Brain microvascular endothelial cell (primary cell): ENCODE data around the gene COL5A1.
A peak's percentile ranks its signal among the peaks of the same experiment; 100 is the strongest.

Source experiments
- DNase-seq: peaks from one replicate; pipeline ENCODE4 v3.0.0-alpha.2; 2020
- H3K27ac ChIP-seq: fragments of 250-450 bp; sonication (Bioruptor Pico); 2 replicates; pipeline ENCODE4 v1.5.1; 2020; ENCODE audit warnings: mild to moderate bottlenecking, moderate library complexity
- H3K27me3 ChIP-seq: fragments of 250-450 bp; sonication (Bioruptor Pico); replicated peaks from 2 replicates; pipeline ENCODE4 v1.5.1; 2020; ENCODE audit warnings: mild to moderate bottlenecking
- H3K36me3 ChIP-seq: fragments of 250-450 bp; sonication (Bioruptor Pico); replicated peaks from 2 replicates; pipeline ENCODE4 v1.5.1; 2020; ENCODE audit warnings: mild to moderate bottlenecking
- H3K4me3 ChIP-seq: 2 replicates; pipeline ENCODE4 v1.5.1; 2011; ENCODE audit warnings: low read depth, mild to moderate bottlenecking, control low read depth, low read length, moderate library complexity
- in situ Hi-C: cut with HindIII; loops from 2 replicates; pipeline ENCODE4 v1.10.0; 2017; ENCODE audit warnings: low sequenced_read_pairs, low pct_ligation_motif_present
- TF ChIP-seq, protein P1 (sequence below): IDR thresholded peaks from 2 replicates; pipeline ENCODE4 v1.5.1; 2011; ENCODE audit warnings: low read depth, mild to moderate bottlenecking, moderate library complexity, low read length, control low read depth, inconsistent platforms; ENCODE audit errors: missing control alignments

The COL5A1 gene

DNA sequence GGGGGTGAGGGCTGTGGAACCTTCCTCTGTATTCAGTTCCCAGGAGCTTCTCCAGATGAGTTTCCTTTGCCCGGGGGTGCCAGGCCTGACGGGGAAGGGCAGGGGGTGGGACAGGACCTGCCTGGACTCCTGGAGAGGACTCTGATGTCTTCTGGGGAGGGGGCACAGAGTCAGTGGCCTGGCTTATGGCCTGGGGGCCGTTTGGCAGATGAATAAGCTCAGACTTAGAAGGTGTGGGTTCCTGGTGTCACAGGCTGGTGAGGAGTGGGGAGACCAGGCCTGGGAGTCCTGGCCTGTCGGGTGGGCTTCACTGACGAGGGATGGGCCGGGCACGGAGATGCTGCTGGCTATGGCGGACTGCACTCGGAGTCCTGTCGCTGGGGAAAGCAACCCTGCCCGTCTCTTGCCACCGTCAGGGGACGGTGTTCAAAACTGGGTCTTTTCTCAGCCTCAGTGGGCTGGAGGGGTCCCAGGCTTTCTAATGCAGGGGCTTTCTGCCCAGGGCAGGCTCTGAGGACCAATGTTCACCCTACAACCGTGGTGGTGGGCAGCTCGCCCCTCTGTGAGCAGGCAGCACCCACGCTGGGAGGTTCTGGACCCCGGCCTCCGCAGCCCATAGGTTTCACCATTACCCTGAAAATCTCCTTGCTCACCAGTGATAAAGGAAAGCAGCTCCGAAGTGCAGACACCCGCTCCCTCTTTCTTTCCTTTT lies 16.2 kb downstream of the COL5A1 start:
- peaks cover 41% of the 10 kb centered on the region for H3K36me3 ChIP-seq
- no peak overlapping the region for H3K27ac ChIP-seq
- in situ Hi-C loops: no loop called here

DNA sequence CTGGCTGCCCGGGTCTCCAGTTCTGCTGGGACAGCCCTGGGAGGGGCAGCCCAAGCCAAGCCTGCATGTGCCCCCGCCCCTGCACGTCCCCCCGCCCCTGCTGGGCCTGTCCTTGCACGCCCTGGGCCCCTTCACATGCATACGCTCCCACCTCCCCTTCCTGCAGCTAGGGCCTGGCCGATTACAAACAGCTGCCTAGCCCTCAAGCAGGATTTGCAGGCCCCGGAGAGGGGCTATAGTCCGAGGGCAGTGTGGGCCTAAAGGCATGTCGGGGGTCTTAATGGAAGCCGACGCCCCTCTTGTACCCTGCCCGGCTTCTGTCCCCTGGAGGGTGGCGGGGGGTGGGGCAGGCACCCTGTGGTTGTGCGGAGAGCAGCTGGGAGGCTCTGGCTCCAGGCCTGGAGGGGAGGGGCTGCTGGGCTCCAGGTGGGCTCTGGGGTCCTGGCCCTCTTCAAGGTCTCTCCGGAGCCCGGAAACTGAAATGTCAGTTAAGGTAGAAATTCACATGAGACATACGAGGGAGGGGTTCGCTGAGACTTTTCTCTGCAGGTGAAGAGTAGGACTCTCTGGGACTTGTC lies 16.9 kb downstream of the COL5A1 start:
- Histone ChIP-seq H3K36me3 (peaks cover 36% of the 10 kb centered on the region), H3K27ac (no peak overlapping the region), H3K4me3 (no peak overlapping the region), H3K27me3 (no peaks in the 10 kb centered on the region)
- TF ChIP-seq, protein P1, sequence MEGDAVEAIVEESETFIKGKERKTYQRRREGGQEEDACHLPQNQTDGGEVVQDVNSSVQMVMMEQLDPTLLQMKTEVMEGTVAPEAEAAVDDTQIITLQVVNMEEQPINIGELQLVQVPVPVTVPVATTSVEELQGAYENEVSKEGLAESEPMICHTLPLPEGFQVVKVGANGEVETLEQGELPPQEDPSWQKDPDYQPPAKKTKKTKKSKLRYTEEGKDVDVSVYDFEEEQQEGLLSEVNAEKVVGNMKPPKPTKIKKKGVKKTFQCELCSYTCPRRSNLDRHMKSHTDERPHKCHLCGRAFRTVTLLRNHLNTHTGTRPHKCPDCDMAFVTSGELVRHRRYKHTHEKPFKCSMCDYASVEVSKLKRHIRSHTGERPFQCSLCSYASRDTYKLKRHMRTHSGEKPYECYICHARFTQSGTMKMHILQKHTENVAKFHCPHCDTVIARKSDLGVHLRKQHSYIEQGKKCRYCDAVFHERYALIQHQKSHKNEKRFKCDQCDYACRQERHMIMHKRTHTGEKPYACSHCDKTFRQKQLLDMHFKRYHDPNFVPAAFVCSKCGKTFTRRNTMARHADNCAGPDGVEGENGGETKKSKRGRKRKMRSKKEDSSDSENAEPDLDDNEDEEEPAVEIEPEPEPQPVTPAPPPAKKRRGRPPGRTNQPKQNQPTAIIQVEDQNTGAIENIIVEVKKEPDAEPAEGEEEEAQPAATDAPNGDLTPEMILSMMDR: no peak
- no peak for DNase-seq
- in situ Hi-C loops: no loop called here

More for the DNA sequence above, 16.2 kb downstream of the COL5A1 start:
- TF ChIP-seq, protein P1: no peak
- Histone ChIP-seq H3K4me3 (no peak overlapping the region), H3K27me3 (no peaks in the 10 kb centered on the region)
- no peak for DNase-seq

DNA sequence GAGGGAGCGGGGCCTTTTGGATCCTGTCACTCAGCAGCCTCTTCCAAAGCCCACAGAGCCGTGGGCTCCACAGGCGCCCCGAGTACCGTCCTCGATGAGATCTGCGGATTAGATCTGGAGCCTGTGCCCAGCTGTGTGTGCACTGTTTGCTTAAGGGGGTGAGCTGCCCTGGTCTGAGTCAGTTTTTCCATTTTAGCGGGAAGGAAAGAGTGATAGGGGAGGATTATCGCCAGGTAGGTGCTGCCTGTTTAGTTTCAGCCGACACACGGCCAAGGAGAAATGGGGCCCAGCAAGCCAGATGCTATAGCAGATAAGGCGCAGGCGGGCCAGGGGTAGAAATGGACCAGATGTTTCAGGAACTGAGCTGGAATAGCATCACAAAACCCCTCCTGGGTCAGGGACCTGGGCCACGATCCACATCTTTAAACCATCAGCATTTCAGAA lies 18.1 kb downstream of the COL5A1 start:
- Histone ChIP-seq H3K4me3 (no peak overlapping the region), H3K27me3 (no peaks in the 10 kb centered on the region), H3K27ac (no peak overlapping the region), H3K36me3 (peaks cover 38% of the 10 kb centered on the region)
- in situ Hi-C loops: no loop called here
- DNase-seq: no peak
- TF ChIP-seq, protein P1: no peak

DNA sequence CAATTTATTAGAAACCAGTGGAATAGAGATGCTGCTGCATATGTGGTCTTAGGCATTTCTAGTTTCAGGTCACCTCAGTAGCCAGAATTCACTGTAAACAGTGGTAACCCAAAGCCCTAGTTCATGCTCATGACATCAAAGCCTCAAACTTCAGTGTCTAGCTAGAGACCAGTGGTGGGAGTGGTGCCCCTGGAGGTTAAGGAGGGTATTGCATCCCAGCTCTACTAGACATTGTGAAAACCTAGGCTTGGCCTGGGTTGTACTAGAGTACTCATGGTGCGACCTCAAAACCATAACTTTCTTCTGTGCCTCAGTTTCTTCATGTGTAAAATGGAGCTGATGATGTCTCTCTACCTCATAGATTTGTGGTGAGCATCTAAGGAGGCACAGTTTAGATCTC lies 18.8 kb downstream of the COL5A1 start:
- Histone ChIP-seq H3K27me3 (no peaks in the 10 kb centered on the region), H3K36me3 (peaks cover 43% of the 10 kb centered on the region), H3K27ac (no peak overlapping the region), H3K4me3 (no peak overlapping the region)
- TF ChIP-seq, protein P1: peak; percentile 92
- peak; percentile 49 for DNase-seq
- in situ Hi-C loops: no loop called here

DNA sequence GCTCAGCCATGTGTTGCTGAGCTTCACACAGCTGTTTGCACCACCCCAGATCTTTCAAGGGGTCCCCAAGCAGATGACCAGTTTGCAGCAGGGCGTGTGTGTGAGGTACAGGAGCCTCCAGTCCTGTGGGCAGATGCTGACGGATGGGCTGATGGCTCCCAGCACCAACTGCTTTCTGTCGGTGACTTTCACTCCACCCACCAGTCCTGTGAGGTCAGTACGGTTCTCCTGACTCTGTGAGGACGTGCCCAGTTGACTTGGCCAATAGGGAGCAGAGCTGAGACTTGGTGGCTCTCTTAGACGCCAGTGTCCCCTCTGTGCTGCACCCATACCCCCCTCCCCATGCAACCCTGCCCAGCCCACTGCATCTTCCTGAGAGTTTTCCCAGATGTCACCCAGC lies 19.7 kb downstream of the COL5A1 start:
- H3K27me3 ChIP-seq: no peaks in the 10 kb centered on the region
- in situ Hi-C loops: no loop called here
- TF ChIP-seq, protein P1: no peak
- DNase-seq: no peak
- H3K4me3 ChIP-seq: peak overlapping the region; percentile 3
- peaks cover 43% of the 10 kb centered on the region for H3K36me3 ChIP-seq
- H3K27ac ChIP-seq: peak overlapping the region; percentile 67
